Measurements from ENCODE around the gene AIMP1.

Gene AIMP1

DNA sequence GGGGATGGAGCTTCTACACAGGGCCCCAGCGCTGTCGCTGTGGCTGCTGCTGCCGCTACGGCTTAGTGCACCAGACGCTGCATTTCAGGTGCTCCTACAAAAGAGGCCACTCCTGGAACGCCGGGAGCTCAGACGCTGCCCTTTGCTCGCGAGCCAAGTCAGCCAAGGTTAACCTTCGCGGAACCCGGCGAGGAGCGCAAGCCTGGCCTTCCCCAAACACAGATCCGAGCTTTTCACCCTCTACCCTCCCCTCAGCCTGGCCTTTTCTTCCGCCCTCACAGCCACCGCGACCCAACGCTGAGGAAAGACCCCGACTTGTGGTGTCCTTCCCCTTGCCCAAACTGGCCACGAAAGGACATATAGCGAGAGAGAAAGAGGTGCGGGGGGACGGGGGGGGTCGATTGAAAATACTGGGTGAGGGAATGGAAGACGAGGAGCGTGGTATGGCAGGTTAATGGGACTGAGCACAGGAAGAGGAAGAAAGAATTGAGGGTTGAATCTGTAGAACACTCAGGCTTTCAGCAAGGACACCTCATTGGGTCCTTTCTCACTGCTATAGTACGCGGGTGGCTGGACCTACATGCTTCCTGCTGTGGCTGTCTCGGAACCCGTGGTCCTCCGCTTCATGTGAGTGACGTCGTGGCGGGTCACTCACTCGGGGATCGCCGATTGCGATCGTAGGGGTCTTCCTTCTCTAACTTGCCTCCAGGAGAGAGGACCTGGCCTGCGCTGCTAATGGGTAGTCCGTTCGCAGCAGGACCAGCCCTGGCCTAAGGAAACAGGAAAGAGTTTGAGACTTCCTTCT is at the start of gene AIMP1, which contains the start of gene TBCK:
AIMP1 (plus strand) TSS at position 583 of the 805 bp plus-strand sequence. CDS start 8,460 bp downstream, outside the sequence.
TBCK (minus strand) TSS at position 242 of the 805 bp plus-strand sequence. CDS start 7,249 bp downstream, outside the sequence.
- TF ChIP-seq, protein P1, sequence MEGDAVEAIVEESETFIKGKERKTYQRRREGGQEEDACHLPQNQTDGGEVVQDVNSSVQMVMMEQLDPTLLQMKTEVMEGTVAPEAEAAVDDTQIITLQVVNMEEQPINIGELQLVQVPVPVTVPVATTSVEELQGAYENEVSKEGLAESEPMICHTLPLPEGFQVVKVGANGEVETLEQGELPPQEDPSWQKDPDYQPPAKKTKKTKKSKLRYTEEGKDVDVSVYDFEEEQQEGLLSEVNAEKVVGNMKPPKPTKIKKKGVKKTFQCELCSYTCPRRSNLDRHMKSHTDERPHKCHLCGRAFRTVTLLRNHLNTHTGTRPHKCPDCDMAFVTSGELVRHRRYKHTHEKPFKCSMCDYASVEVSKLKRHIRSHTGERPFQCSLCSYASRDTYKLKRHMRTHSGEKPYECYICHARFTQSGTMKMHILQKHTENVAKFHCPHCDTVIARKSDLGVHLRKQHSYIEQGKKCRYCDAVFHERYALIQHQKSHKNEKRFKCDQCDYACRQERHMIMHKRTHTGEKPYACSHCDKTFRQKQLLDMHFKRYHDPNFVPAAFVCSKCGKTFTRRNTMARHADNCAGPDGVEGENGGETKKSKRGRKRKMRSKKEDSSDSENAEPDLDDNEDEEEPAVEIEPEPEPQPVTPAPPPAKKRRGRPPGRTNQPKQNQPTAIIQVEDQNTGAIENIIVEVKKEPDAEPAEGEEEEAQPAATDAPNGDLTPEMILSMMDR (conservative IDR thresholded peaks at IDR 0.05; ENCODE audit: control insufficient read depth, insufficient read depth, low read depth, low read length): no peak
- H3K4me3 ChIP-seq (ENCODE audit: control insufficient read depth, low read depth, low read length): peak within 1 kb of the TSS; percentile 84
- DNase-seq (ENCODE audit: low read depth): peak; percentile 91

DNA sequence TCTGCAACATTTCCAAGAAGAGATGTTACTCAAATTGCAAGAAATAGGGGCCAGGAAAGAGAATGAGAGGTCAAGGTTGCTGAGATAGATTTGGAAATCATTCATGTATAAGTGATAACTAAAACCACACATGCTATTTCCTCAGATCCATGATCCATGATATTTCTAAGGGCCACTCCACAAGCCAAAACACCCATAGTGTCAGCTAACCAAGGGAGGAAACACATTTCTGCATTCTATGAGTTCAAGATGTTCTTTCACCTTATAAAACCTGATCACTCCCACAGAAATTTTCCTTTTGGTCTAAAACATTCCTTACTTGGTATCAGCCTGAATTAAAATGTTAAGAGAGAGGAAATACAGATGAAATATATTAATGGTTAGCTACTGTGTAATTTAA is 47.6 kb upstream of the AIMP1 start:
- DNase-seq (ENCODE audit: low read depth): no peak
- H3K4me3 ChIP-seq (ENCODE audit: control insufficient read depth, low read depth, low read length): no peak overlapping the region
- TF ChIP-seq, protein P1 (conservative IDR thresholded peaks at IDR 0.05; ENCODE audit: control insufficient read depth, insufficient read depth, low read depth, low read length): no peak

DNA sequence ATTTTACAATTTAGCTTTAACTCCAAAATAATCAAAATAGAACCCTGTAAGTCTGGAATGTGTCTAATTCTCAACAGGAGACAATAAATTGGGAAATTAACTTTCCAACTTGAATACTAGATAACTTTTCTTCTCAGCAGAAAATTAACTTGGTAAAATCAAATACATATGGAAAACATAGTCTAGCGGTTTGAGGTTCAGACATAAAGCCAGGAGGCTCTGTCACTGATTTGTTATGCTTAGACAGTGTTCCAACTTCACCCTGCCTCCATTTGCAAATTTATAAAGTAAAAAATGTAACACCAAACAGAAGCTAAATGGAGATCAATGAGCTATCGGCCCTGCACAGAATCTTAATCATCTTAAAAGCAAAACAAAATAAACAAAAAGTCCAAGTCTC is 46.6 kb upstream of the AIMP1 start:
- no peak for DNase-seq (ENCODE audit: low read depth)

DNA sequence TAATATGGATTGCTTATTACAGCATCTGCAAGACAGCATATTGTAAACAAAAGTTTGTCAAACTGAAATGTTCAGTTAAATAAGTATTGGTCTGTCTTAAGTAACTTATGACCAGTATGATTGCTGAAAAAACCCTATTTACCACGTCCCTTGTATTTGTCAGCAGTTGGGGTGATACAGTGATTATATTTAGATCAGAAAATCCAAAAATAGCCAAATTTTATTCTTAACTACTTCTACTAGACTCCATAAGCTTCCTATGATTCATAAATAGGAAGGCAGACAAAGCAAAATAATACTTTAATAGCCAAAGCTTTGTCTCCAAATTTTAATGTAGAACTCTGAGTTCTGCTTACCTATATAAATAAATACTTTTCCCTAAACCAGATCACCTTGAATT is 45.6 kb upstream of the AIMP1 start:
- H3K4me3 ChIP-seq (ENCODE audit: control insufficient read depth, low read depth, low read length): no peak overlapping the region
- TF ChIP-seq, protein P1 (conservative IDR thresholded peaks at IDR 0.05; ENCODE audit: control insufficient read depth, insufficient read depth, low read depth, low read length): no peak
- no peak for DNase-seq (ENCODE audit: low read depth)

More for the DNA sequence above, 46.6 kb upstream of the AIMP1 start:
- no peak overlapping the region for H3K4me3 ChIP-seq (ENCODE audit: control insufficient read depth, low read depth, low read length)
- TF ChIP-seq, protein P1 (conservative IDR thresholded peaks at IDR 0.05; ENCODE audit: control insufficient read depth, insufficient read depth, low read depth, low read length): no peak

DNA sequence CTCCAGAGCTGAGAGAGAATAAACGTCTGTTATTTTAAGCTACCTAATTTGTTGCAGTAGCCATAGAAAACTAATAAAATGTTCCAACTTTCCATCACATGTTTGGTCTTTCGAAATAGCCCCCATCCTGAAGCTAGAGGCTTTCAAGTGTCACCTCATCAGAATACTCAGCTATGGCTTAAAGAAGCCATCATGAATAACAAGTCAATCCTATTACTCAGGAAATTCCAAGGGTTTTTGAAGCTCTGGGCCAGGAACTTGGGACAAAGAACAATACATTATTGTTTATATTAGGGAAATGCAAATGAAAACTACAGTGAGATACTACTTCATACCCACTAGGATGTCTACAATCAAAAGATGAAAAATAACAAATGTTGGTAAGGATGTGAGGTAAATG is 42.5 kb upstream of the AIMP1 start:
- DNase-seq (ENCODE audit: low read depth): peak; percentile 23
- H3K4me3 ChIP-seq (ENCODE audit: control insufficient read depth, low read depth, low read length): no peak overlapping the region
- TF ChIP-seq, protein P1 (conservative IDR thresholded peaks at IDR 0.05; ENCODE audit: control insufficient read depth, insufficient read depth, low read depth, low read length): no peak

DNA sequence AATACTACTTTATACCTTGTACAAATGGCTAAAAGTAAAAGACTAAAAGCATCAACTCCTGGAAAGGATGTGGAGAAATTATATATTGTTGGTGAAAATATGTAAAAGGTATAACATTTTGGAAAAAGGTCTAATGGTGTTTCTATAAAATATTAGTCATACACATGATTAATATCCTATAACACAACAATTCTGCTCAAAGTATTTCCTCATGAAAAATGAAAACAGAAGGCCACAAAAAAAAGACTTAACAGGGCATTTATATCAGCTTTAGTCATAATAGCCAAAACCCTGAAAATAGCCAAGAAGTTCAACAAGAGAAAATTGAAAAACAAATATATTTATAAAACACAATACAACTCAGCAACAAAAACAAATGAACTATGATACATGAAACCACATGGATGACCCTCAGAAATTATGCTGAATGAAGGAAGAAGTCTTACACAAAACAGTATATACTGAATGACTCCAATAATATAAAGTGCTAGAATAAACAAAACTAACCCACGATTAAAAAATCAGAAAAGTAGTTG is 39.1 kb upstream of the AIMP1 start:
- H3K4me3 ChIP-seq (ENCODE audit: control insufficient read depth, low read depth, low read length): no peak overlapping the region
- no peak for DNase-seq (ENCODE audit: low read depth)
- TF ChIP-seq, protein P1 (conservative IDR thresholded peaks at IDR 0.05; ENCODE audit: control insufficient read depth, insufficient read depth, low read depth, low read length): no peak
